DND-41 (cell line): ENCODE results near the gene TNFAIP8.
A peak's percentile ranks its signal among the peaks of the same experiment; 100 is the strongest.

Source experiments
- ATAC-seq: fragments of 200-7000 bp; cut with Tn5 transposase; 3 replicates; pipeline ENCODE4 v1.9.1; 2021; ENCODE audit warnings: low read depth; ENCODE audit not compliant: insufficient read depth
- DNase-seq: peaks from one replicate; pipeline ENCODE4 v3.0.0-alpha.2; 2020
- H2AFZ ChIP-seq: 2 replicates; pipeline ENCODE4 v1.6.0; 2012; ENCODE audit warnings: low read depth, low read length
- H3K27ac ChIP-seq: 2 replicates; pipeline ENCODE4 v1.5.1; 2012; ENCODE audit warnings: low read length, inconsistent platforms
- H3K27me3 ChIP-seq: fragments of 200-600 bp; sonication (generic); 2 replicates; pipeline ENCODE4 v1.6.0; 2012; ENCODE audit warnings: low read length, mild to moderate bottlenecking, inconsistent platforms; ENCODE audit not compliant: insufficient read depth, poor library complexity
- H3K36me3 ChIP-seq: 2 replicates; pipeline ENCODE4 v1.5.1; 2012; ENCODE audit warnings: low read length, inconsistent platforms; ENCODE audit not compliant: insufficient read depth
- H3K4me1 ChIP-seq: 2 replicates; pipeline ENCODE4 v1.5.1; 2012; ENCODE audit warnings: mild to moderate bottlenecking, low read length; ENCODE audit not compliant: insufficient read depth
- H3K4me2 ChIP-seq: 2 replicates; pipeline ENCODE4 v1.6.0; 2012; ENCODE audit warnings: mild to moderate bottlenecking, moderate library complexity, low read length, inconsistent platforms; ENCODE audit not compliant: insufficient read depth
- H3K4me3 ChIP-seq, 2 experiments: fragments of 200-600 bp in 1 of 2; shearing (Covaris generic) in 1 of 2; 2 replicates each; pipeline ENCODE4 v1.5.1; 2012 to 2016; ENCODE audit warnings: inconsistent platforms in 2 of 2, low read length in 2 of 2, mild to moderate bottlenecking in 2 of 2, low read depth in 1 of 2, moderate library complexity in 1 of 2
- H3K79me2 ChIP-seq: 2 replicates; pipeline ENCODE4 v1.6.0; 2012; ENCODE audit warnings: low read length, inconsistent platforms; ENCODE audit not compliant: insufficient read depth
- H3K9ac ChIP-seq: 2 replicates; pipeline ENCODE4 v1.6.0; 2012; ENCODE audit warnings: low read depth, mild to moderate bottlenecking, inconsistent platforms, low read length, moderate library complexity
- H3K9me3 ChIP-seq: 2 replicates; pipeline ENCODE4 v1.5.1; 2012; ENCODE audit warnings: low read length, moderate library complexity, mild to moderate bottlenecking, inconsistent platforms; ENCODE audit not compliant: insufficient read depth, severe bottlenecking
- H4K20me1 ChIP-seq: 2 replicates; pipeline ENCODE4 v1.6.0; 2012; ENCODE audit warnings: low read length; ENCODE audit not compliant: insufficient read depth
- CTCF ChIP-seq: IDR thresholded peaks from 2 replicates; pipeline ENCODE4 v1.5.1; 2012; ENCODE audit warnings: borderline replicate concordance, low read length, moderate library complexity, mild to moderate bottlenecking; ENCODE audit not compliant: poor library complexity, severe bottlenecking; ENCODE audit errors: extremely low read depth
- EZH2 ChIP-seq: IDR thresholded peaks from 3 replicates; pipeline ENCODE4 v1.6.1; 2012; ENCODE audit warnings: borderline replicate concordance, low read depth, mild to moderate bottlenecking, moderate library complexity, low read length, inconsistent platforms; ENCODE audit not compliant: severe bottlenecking

Gene TNFAIP8

GRCh38 chr5:119395080-119395836, 39.4 kb downstream of the TNFAIP8 start:
- H2AFZ ChIP-seq: no peak overlapping the region
- H4K20me1 ChIP-seq: no peaks in the 10 kb centered on the region
- H3K9ac ChIP-seq: no peak overlapping the region
- H3K27me3 ChIP-seq: no peaks in the 10 kb centered on the region
- H3K4me3 ChIP-seq: no peak overlapping the region
- DNase-seq (no peak), ATAC-seq (no peak)
- H3K27ac ChIP-seq: no peak overlapping the region
- H3K79me2 ChIP-seq: peaks cover 33% of the 10 kb centered on the region
- peaks cover 38% of the 10 kb centered on the region for H3K36me3 ChIP-seq
- H3K4me1 ChIP-seq: no peaks in the 10 kb centered on the region
- no peaks in the 10 kb centered on the region for H3K9me3 ChIP-seq
- H3K4me2 ChIP-seq: no peak overlapping the region
- TF ChIP-seq EZH2 (no peak), CTCF (no peak)

- DNase-seq (no peak), ATAC-seq (peak; percentile 51; the same call in 2 of the 3 replicates)
- Histone ChIP-seq H3K36me3 (peaks cover 38% of the 10 kb centered on the region), H3K79me2 (peaks cover 24% of the 10 kb centered on the region), H3K4me1 (no peaks in the 10 kb centered on the region), H3K4me2 (no peak overlapping the region), H3K27me3 (no peaks in the 10 kb centered on the region), H2AFZ (no peak overlapping the region), H3K27ac (no peak overlapping the region), H4K20me1 (no peaks in the 10 kb centered on the region), H3K4me3 (no peak overlapping the region), H3K9me3 (no peaks in the 10 kb centered on the region), H3K9ac (no peak overlapping the region)
- no peak for TF ChIP-seq EZH2
- no peak for TF ChIP-seq CTCF
These were observed 40.3 kb downstream of the TNFAIP8 start for GRCh38 chr5:119396030-119396664.

GRCh38 chr5:119397518-119398380, 41.9 kb downstream of the TNFAIP8 start:
- H3K9me3 ChIP-seq: no peaks in the 10 kb centered on the region
- H3K27me3 ChIP-seq: no peaks in the 10 kb centered on the region
- DNase-seq: no peak
- H4K20me1 ChIP-seq: no peaks in the 10 kb centered on the region
- H3K4me2 ChIP-seq: no peak overlapping the region
- TF ChIP-seq EZH2 (no peak), CTCF (no peak)
- peaks cover 11% of the 10 kb centered on the region for H3K79me2 ChIP-seq
- H3K27ac ChIP-seq: no peak overlapping the region
- no peak overlapping the region for H3K9ac ChIP-seq
- ATAC-seq: no peak
- no peak overlapping the region for H3K4me3 ChIP-seq
- no peaks in the 10 kb centered on the region for H3K4me1 ChIP-seq
- no peak overlapping the region for H2AFZ ChIP-seq
- peaks cover 28% of the 10 kb centered on the region for H3K36me3 ChIP-seq
